ENCODE results near the gene KRT75. TPM values are rescaled to one million over a fixed set of nuclear protein-coding genes. Genes with fewer than 3 reads are reported as not detected.

KRT75 gene
- total RNA-seq, 4 donors from 2014 or later: not detected

- Histone ChIP-seq H3K9me3 (no peaks in the 10 kb centered on the region), H3K27ac (no peak overlapping the region), H3K27me3 (peaks cover 27% of the 10 kb centered on the region), H3K4me1 (no peaks in the 10 kb centered on the region), H3K36me3 (no peaks in the 10 kb centered on the region), H3K4me3 (no peak overlapping the region)
- TF ChIP-seq CTCF (IDR thresholded peaks at IDR 0.05) (no peak), POLR2A (IDR thresholded peaks at IDR 0.05) (no peak), EP300 (IDR thresholded peaks at IDR 0.05) (no peak), POLR2AphosphoS5 (IDR thresholded peaks at IDR 0.05) (no peak)
- no peak for ATAC-seq
- WGBS, 2 donors (ENCODE audit: low coverage in 1 of 2): 88 to 100% methylated on average over 1 to 2 of the region's 5 CpGs
These were observed 32.6 kb downstream of the KRT75 start for GRCh38 chr12:52401526-52401925.

GRCh38 chr12:52400906-52401305 lies 33.3 kb downstream of the KRT75 start:
- no CpG with 5 or more reads among the region's 9 CpGs for WGBS, 2 donors (ENCODE audit: low coverage in 1 of 2)

GRCh38 chr12:52399756-52400155 lies 34.4 kb downstream of the KRT75 start:
- Histone ChIP-seq H3K9me3 (no peaks in the 10 kb centered on the region), H3K36me3 (no peaks in the 10 kb centered on the region), H3K27ac (no peak overlapping the region), H3K27me3 (peaks cover 34% of the 10 kb centered on the region), H3K4me1 (no peaks in the 10 kb centered on the region), H3K4me3 (no peak overlapping the region)
- WGBS, 2 donors (ENCODE audit: low coverage in 1 of 2): no CpG with 5 or more reads among the region's 16 CpGs
- no peak for ATAC-seq
- TF ChIP-seq EP300 (IDR thresholded peaks at IDR 0.05): no peak
- TF ChIP-seq CTCF (IDR thresholded peaks at IDR 0.05): no peak
- no peak for TF ChIP-seq POLR2AphosphoS5 (IDR thresholded peaks at IDR 0.05)
- no peak for TF ChIP-seq POLR2A (IDR thresholded peaks at IDR 0.05)

More at GRCh38 chr12:52400906-52401305, 33.3 kb downstream of the KRT75 start:
- H3K4me1 ChIP-seq: no peaks in the 10 kb centered on the region
- H3K27me3 ChIP-seq: peaks cover 27% of the 10 kb centered on the region
- no peak overlapping the region for H3K4me3 ChIP-seq
- TF ChIP-seq POLR2A (IDR thresholded peaks at IDR 0.05) (no peak), EP300 (IDR thresholded peaks at IDR 0.05) (no peak)
- H3K9me3 ChIP-seq: no peaks in the 10 kb centered on the region
- H3K27ac ChIP-seq: no peak overlapping the region
- ATAC-seq: no peak
- H3K36me3 ChIP-seq: no peaks in the 10 kb centered on the region

GRCh38 chr12:52398176-52398575 lies 36.0 kb downstream of the KRT75 start:
- Histone ChIP-seq H3K4me1 (no peaks in the 10 kb centered on the region), H3K27me3 (peaks cover 34% of the 10 kb centered on the region), H3K27ac (no peak overlapping the region), H3K9me3 (no peaks in the 10 kb centered on the region), H3K36me3 (no peaks in the 10 kb centered on the region), H3K4me3 (no peak overlapping the region)
- ATAC-seq: no peak
- TF ChIP-seq POLR2A (IDR thresholded peaks at IDR 0.05): no peak
- TF ChIP-seq EP300 (IDR thresholded peaks at IDR 0.05): no peak
- TF ChIP-seq CTCF (IDR thresholded peaks at IDR 0.05): no peak
- TF ChIP-seq POLR2AphosphoS5 (IDR thresholded peaks at IDR 0.05): no peak
- 86% methylated on average over 1 of the region's 1 CpG; no CpG with 5 or more reads in 1 of the 2 donors for WGBS, 2 donors (ENCODE audit: low coverage in 1 of 2)

- ATAC-seq: no peak
- Histone ChIP-seq H3K4me1 (peaks cover 0 to 3% (median 0%) of the 10 kb centered on the region in 3 donors), H3K27ac (no peak overlapping the region), H3K27me3 (peaks cover 34% of the 10 kb centered on the region), H3K36me3 (no peaks in the 10 kb centered on the region), H3K4me3 (no peak overlapping the region), H3K9me3 (no peaks in the 10 kb centered on the region)
- 80 to 92% methylated on average over 1 to 5 of the region's 8 CpGs for WGBS, 2 donors (ENCODE audit: low coverage in 1 of 2)
- TF ChIP-seq EP300 (IDR thresholded peaks at IDR 0.05) (no peak), POLR2A (IDR thresholded peaks at IDR 0.05) (no peak), CTCF (IDR thresholded peaks at IDR 0.05) (no peak), POLR2AphosphoS5 (IDR thresholded peaks at IDR 0.05) (no peak)
These were observed 37.5 kb downstream of the KRT75 start for GRCh38 chr12:52396656-52397055.
